Endothelial cell (in vitro differentiated cells): Measurements from ENCODE around the gene BANK1. TPM values are rescaled to one million over a fixed set of nuclear protein-coding genes. Genes with fewer than 3 reads are reported as not detected.

ENCODE experiments used
- DNase-seq: peaks from one replicate; pipeline ENCODE4 v3.0.0; 2021; ENCODE audit warnings: low spot score
- H3K27ac Mint-ChIP-seq: one replicate; pipeline ENCODE4 v1.8.0; 2021; ENCODE audit warnings: mixed read lengths, inconsistent platforms; ENCODE audit not compliant: unreplicated experiment
- H3K27me3 Mint-ChIP-seq: one replicate; pipeline ENCODE4 v1.8.0; 2021; ENCODE audit warnings: mild to moderate bottlenecking, moderate library complexity, mixed read lengths, inconsistent platforms; ENCODE audit not compliant: unreplicated experiment
- H3K36me3 Mint-ChIP-seq: one replicate; pipeline ENCODE4 v1.8.0; 2021; ENCODE audit warnings: mild to moderate bottlenecking, low read depth, mixed read lengths, inconsistent platforms; ENCODE audit not compliant: unreplicated experiment
- H3K4me1 Mint-ChIP-seq: one replicate; pipeline ENCODE4 v1.8.0; 2021; ENCODE audit warnings: mild to moderate bottlenecking, mixed read lengths, inconsistent platforms; ENCODE audit not compliant: unreplicated experiment
- H3K4me3 Mint-ChIP-seq: one replicate; pipeline ENCODE4 v1.8.0; 2021; ENCODE audit warnings: mild to moderate bottlenecking, mixed read lengths, inconsistent platforms; ENCODE audit not compliant: unreplicated experiment
- H3K9me3 Mint-ChIP-seq: one replicate; pipeline ENCODE4 v1.8.0; 2021; ENCODE audit warnings: mixed read lengths, inconsistent platforms; ENCODE audit not compliant: unreplicated experiment
- total RNA-seq: library from RNA; stranded (reverse); fragmentation: NEBNext Ultra II Directional; extraction: Animal tissue kit (Norgen Biotek cat#: 25700); gene quantifications from one replicate; pipeline ENCODE4 v1.2.1, GENCODE V29; 2021; ENCODE audit not compliant: unreplicated experiment
- TF ChIP-seq, protein P1 (sequence below): fragments of 200-600 bp; sonication (generic); IDR thresholded peaks from one replicate; pipeline ENCODE4 v1.5.0; 2021; ENCODE audit warnings: antibody characterized with exemption; ENCODE audit not compliant: unreplicated experiment

The BANK1 gene
- total RNA-seq, 1 donor from 2014 or later: 3.7 TPM

DNA sequence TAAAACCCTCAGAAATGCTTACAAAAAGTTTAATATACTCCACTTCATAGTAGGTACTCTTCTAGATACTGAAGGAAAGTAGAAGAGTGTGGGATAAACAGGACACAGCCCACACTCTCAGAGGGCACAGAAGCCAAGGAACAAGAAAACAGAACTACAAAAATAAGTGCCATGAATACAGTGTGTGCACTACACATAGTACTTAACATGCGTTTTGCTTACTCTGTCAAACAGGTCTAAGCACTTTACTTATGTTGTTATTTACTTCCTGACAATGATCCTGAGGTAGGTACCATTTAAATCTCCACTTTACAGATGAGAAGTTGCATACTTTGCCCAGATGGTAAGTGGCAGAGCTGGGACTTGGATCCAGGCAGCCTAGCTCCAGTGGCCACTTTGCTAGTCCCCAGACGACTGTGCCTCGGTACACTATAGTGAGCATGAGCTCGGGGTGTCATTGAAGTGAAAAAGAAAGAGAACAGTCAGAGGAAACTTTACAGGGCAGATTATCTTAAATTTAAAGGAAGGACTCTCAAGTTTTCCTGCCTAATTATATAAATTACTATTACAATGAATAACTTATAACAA lies 120.3 kb downstream of the BANK1 start:
- Mint-ChIP-seq H3K4me3 (no peak overlapping the region), H3K4me1 (peaks cover under 1% of the 10 kb centered on the region), H3K36me3 (no peaks in the 10 kb centered on the region), H3K27ac (no peak overlapping the region), H3K27me3 (no peaks in the 10 kb centered on the region), H3K9me3 (peaks cover 3% of the 10 kb centered on the region)
- TF ChIP-seq, protein P1, sequence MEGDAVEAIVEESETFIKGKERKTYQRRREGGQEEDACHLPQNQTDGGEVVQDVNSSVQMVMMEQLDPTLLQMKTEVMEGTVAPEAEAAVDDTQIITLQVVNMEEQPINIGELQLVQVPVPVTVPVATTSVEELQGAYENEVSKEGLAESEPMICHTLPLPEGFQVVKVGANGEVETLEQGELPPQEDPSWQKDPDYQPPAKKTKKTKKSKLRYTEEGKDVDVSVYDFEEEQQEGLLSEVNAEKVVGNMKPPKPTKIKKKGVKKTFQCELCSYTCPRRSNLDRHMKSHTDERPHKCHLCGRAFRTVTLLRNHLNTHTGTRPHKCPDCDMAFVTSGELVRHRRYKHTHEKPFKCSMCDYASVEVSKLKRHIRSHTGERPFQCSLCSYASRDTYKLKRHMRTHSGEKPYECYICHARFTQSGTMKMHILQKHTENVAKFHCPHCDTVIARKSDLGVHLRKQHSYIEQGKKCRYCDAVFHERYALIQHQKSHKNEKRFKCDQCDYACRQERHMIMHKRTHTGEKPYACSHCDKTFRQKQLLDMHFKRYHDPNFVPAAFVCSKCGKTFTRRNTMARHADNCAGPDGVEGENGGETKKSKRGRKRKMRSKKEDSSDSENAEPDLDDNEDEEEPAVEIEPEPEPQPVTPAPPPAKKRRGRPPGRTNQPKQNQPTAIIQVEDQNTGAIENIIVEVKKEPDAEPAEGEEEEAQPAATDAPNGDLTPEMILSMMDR: no peak
- no peak for DNase-seq

DNA sequence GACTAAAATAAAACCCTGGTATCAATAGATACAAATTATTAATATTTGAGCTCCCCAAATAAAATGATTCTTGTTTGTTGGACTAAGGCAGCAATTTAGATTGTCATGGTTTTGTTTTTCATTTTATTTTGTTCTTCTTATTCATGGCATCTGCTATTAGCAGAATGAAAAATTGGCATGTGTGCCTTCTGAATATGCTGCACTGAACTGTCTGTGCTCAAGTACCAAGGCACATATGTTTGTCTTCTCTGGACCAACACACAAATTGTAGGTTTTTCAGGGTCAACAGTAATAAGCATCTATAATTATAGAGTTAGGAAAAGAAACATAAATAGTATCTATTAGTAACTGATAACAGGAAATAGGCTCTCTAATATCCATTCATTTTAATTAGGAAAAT lies 121.1 kb downstream of the BANK1 start:
- Mint-ChIP-seq H3K27me3 (no peaks in the 10 kb centered on the region), H3K4me3 (no peak overlapping the region), H3K4me1 (no peaks in the 10 kb centered on the region), H3K36me3 (no peaks in the 10 kb centered on the region), H3K27ac (no peak overlapping the region), H3K9me3 (no peaks in the 10 kb centered on the region)
- no peak for DNase-seq
- TF ChIP-seq, protein P1: no peak

DNA sequence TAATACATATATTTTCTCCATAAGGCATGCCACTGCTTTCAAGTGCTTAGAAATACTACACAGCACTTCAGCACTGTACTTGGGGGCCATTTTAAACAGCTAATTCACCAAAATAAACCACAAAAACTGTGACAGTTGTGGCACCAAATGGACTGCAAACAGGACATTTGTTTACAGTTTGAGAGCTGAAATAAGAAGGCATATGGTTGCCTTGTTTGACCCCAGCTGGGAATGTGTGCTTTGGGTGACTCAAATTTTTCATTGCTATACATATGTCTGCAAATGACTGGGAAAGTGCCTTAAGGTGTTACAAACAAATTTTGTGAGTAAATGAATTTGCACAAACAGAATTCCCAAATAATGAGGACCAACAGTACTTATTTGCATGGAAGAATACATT lies 124.2 kb downstream of the BANK1 start:
- no peaks in the 10 kb centered on the region for H3K4me1 Mint-ChIP-seq
- TF ChIP-seq, protein P1: no peak
- no peaks in the 10 kb centered on the region for H3K27me3 Mint-ChIP-seq
- no peaks in the 10 kb centered on the region for H3K9me3 Mint-ChIP-seq
- DNase-seq: no peak
- no peaks in the 10 kb centered on the region for H3K36me3 Mint-ChIP-seq
- no peak overlapping the region for H3K4me3 Mint-ChIP-seq
- H3K27ac Mint-ChIP-seq: no peak overlapping the region

DNA sequence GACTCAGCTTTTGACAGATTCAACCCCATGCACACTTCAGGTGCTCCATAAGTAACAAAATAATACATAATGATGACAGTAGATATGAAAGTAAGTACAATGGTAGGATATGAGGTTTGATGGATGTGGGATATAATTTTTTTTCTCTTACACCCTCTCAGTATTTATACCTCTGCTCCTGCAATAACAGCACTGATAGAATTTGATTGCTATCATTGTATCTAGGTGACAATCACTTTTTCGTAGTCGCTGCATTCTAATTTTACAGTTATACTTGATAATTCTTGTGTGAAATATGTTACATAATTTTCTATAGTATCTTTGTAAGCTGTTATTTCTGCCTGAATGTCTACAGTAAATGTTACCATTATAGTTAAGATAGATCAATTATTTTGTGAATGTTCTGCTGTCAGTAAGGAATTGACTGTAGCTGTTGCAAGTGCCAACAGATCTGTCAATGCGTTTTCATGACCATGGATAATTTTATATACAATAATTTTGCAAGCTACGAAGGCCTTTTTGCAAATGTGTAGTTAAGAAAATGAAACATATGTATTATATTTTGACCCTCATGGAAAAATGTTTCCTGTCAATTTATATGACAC lies 128.9 kb downstream of the BANK1 start:
- no peak for DNase-seq
- H3K4me3 Mint-ChIP-seq: no peak overlapping the region
- no peaks in the 10 kb centered on the region for H3K27me3 Mint-ChIP-seq
- no peaks in the 10 kb centered on the region for H3K9me3 Mint-ChIP-seq
- no peaks in the 10 kb centered on the region for H3K36me3 Mint-ChIP-seq
- no peaks in the 10 kb centered on the region for H3K4me1 Mint-ChIP-seq
- no peak overlapping the region for H3K27ac Mint-ChIP-seq
- TF ChIP-seq, protein P1: no peak

DNA sequence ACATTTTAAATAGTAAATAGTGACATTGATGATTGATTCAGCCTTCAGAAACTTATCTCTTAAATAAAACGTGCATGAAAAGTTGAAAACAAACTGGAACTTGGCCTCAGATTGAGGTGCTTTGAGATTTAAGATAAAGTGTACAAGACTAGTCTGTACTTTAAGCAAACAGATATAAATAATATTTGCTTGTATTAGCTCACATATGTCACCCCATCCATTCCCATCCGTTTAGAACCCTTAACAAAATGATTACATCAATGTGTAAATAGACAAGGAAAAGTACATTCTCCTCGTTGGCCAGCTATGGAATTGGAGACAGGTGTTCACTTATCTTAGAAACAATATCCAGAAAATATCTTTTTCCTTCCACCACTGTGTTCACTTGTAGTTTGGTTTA lies 130.8 kb downstream of the BANK1 start:
- DNase-seq: no peak
- no peak overlapping the region for H3K4me3 Mint-ChIP-seq
- H3K9me3 Mint-ChIP-seq: no peaks in the 10 kb centered on the region

More for the DNA sequence above, 130.8 kb downstream of the BANK1 start:
- Mint-ChIP-seq H3K4me1 (no peaks in the 10 kb centered on the region), H3K36me3 (no peaks in the 10 kb centered on the region), H3K27me3 (no peaks in the 10 kb centered on the region), H3K27ac (no peak overlapping the region)
- TF ChIP-seq, protein P1: no peak
